SK-N-SH treated with all-trans-retinoic acid at 6 μM for 48 hours (cell line): ENCODE data around the gene MUC5B.
A peak's percentile ranks its signal among the peaks of the same experiment; 100 is the strongest.

Experiments
- ATAC-seq: fragments of 200-7000 bp; cut with Tn5 transposase; 3 replicates; pipeline ENCODE4 v1.9.1; 2020; ENCODE audit warnings: mild to moderate bottlenecking, moderate library complexity
- ARNTL ChIP-seq: fragments of 450-650 bp; formaldehyde crosslinking; IDR thresholded peaks from 2 replicates; pipeline ENCODE4 v1.5.0; 2020; ENCODE audit warnings: low read depth, mild to moderate bottlenecking, moderate library complexity, borderline replicate concordance
- BACH2 ChIP-seq: fragments of 250-450 bp; sonication (Bioruptor Pico); IDR thresholded peaks from 2 replicates; pipeline ENCODE4 v1.9.0; 2021; ENCODE audit warnings: mild to moderate bottlenecking, borderline replicate concordance
- CSDC2 ChIP-seq: fragments of 250-450 bp; sonication (Bioruptor Pico); IDR thresholded peaks from 2 replicates; pipeline ENCODE4 v1.5.0; 2020; ENCODE audit warnings: mild to moderate bottlenecking, moderate library complexity
- ESRRG ChIP-seq: fragments of 250-450 bp; sonication (Bioruptor Pico); IDR thresholded peaks from 2 replicates; pipeline ENCODE4 v1.6.1; 2021; ENCODE audit warnings: mild to moderate bottlenecking
- GLIS3 ChIP-seq: fragments of 250-450 bp; sonication (Bioruptor Pico); IDR thresholded peaks from 2 replicates; pipeline ENCODE4 v1.5.0; 2020; ENCODE audit warnings: mild to moderate bottlenecking, moderate library complexity
- ISL1 ChIP-seq: fragments of 250-450 bp; sonication (Bioruptor Pico); IDR thresholded peaks from 2 replicates; pipeline ENCODE4 v2.1.2; 2022; ENCODE audit warnings: mild to moderate bottlenecking, moderate library complexity
- OSR1 ChIP-seq: fragments of 250-450 bp; sonication (Bioruptor Pico); IDR thresholded peaks from 2 replicates; pipeline ENCODE4 v1.8.0; 2022; ENCODE audit warnings: moderate library complexity, mild to moderate bottlenecking, inconsistent platforms
- PPARA ChIP-seq: fragments of 250-450 bp; sonication (Bioruptor Pico); IDR thresholded peaks from 2 replicates; pipeline ENCODE4 v1.5.0; 2020; ENCODE audit warnings: mild to moderate bottlenecking, borderline replicate concordance
- RARB ChIP-seq: fragments of 250-450 bp; sonication (Bioruptor Pico); IDR thresholded peaks from 2 replicates; pipeline ENCODE4 v1.8.0; 2021; ENCODE audit warnings: mild to moderate bottlenecking, moderate library complexity
- SNAI2 ChIP-seq: fragments of 250-450 bp; sonication (Bioruptor Pico); IDR thresholded peaks from 2 replicates; pipeline ENCODE4 v1.5.0; 2020; ENCODE audit warnings: mild to moderate bottlenecking, moderate library complexity
- TCF4 ChIP-seq: fragments of 250-450 bp; sonication (Bioruptor Pico); IDR thresholded peaks from 2 replicates; pipeline ENCODE4 v1.8.0; 2021; ENCODE audit warnings: mild to moderate bottlenecking, moderate library complexity, borderline replicate concordance
- TOX ChIP-seq: fragments of 250-450 bp; sonication (Bioruptor Pico); IDR thresholded peaks from 2 replicates; pipeline ENCODE4 v1.8.0; 2021; ENCODE audit warnings: mild to moderate bottlenecking, moderate library complexity, borderline replicate concordance
- ZC3H10 ChIP-seq: fragments of 250-450 bp; sonication (Bioruptor Pico); IDR thresholded peaks from 2 replicates; pipeline ENCODE4 v1.5.1; 2021; ENCODE audit warnings: mild to moderate bottlenecking, moderate library complexity
- ZFP3 ChIP-seq: fragments of 250-450 bp; sonication (Bioruptor Pico); IDR thresholded peaks from 2 replicates; pipeline ENCODE4 v1.5.0; 2020; ENCODE audit warnings: mild to moderate bottlenecking, moderate library complexity
- ZNF565 ChIP-seq: fragments of 450-650 bp; formaldehyde crosslinking; conservative IDR thresholded peaks from 2 replicates; pipeline ENCODE4 v1.5.0; 2020; ENCODE audit warnings: low read depth, mild to moderate bottlenecking, moderate library complexity
- ZNF70 ChIP-seq: fragments of 450-650 bp; formaldehyde crosslinking; IDR thresholded peaks from 2 replicates; pipeline ENCODE4 v1.5.0; 2020; ENCODE audit warnings: mild to moderate bottlenecking, moderate library complexity
- ZNF8 ChIP-seq: fragments of 450-650 bp; formaldehyde crosslinking; IDR thresholded peaks from 2 replicates; pipeline ENCODE4 v1.5.0; 2020; ENCODE audit warnings: mild to moderate bottlenecking, moderate library complexity
- TF ChIP-seq, protein P1 (sequence below): fragments of 250-450 bp; sonication (Bioruptor Pico); IDR thresholded peaks from 2 replicates; pipeline ENCODE4 v1.8.0; 2021; ENCODE audit warnings: low read depth, mild to moderate bottlenecking, moderate library complexity, borderline replicate concordance
- TF ChIP-seq, protein P2 (sequence below): fragments of 250-450 bp; sonication (Bioruptor Pico); IDR thresholded peaks from 2 replicates; pipeline ENCODE4 v1.8.0; 2020; ENCODE audit warnings: mild to moderate bottlenecking, moderate library complexity, borderline replicate concordance
- TF ChIP-seq, protein P3 (sequence below): fragments of 250-450 bp; sonication (Bioruptor Pico); IDR thresholded peaks from 2 replicates; pipeline ENCODE4 v1.5.1; 2020; ENCODE audit warnings: low read depth, mild to moderate bottlenecking, moderate library complexity
- TF ChIP-seq, protein P4 (sequence below): fragments of 250-450 bp; sonication (Bioruptor Pico); IDR thresholded peaks from 2 replicates; pipeline ENCODE4 v1.5.1; 2021; ENCODE audit warnings: mild to moderate bottlenecking, moderate library complexity

Gene MUC5B

DNA sequence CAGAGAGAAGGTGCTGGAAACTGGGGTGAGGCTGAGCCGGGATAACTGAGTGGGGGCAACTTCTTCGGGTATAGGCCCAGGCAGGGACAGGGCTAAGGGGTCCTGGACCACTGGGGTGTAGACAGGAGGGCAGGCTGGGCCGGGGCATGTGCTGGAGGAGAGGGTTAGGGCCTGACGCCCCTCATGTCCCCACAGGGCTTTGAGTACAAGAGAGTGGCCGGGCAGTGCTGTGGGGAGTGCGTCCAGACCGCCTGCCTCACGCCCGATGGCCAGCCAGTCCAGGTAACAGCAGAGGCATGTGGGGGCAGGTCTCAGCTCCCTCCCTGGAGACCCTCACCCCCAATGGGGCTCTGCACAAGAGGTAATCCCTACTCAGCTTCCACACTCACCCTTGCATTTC lies 36.7 kb downstream of the MUC5B start:
- TF ChIP-seq, protein P1, sequence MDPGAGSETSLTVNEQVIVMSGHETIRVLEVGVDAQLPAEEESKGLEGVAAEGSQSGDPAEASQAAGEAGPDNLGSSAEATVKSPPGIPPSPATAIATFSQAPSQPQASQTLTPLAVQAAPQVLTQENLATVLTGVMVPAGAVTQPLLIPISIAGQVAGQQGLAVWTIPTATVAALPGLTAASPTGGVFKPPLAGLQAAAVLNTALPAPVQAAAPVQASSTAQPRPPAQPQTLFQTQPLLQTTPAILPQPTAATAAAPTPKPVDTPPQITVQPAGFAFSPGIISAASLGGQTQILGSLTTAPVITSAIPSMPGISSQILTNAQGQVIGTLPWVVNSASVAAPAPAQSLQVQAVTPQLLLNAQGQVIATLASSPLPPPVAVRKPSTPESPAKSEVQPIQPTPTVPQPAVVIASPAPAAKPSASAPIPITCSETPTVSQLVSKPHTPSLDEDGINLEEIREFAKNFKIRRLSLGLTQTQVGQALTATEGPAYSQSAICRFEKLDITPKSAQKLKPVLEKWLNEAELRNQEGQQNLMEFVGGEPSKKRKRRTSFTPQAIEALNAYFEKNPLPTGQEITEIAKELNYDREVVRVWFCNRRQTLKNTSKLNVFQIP (CRISPR knock-in tag), result no peak
- TF ChIP-seq ESRRG (CRISPR knock-in tag), result no peak
- no peak for TF ChIP-seq ZC3H10 (CRISPR knock-in tag)
- no peak for TF ChIP-seq ZFP3 (CRISPR knock-in tag)
- TF ChIP-seq, protein P2, sequence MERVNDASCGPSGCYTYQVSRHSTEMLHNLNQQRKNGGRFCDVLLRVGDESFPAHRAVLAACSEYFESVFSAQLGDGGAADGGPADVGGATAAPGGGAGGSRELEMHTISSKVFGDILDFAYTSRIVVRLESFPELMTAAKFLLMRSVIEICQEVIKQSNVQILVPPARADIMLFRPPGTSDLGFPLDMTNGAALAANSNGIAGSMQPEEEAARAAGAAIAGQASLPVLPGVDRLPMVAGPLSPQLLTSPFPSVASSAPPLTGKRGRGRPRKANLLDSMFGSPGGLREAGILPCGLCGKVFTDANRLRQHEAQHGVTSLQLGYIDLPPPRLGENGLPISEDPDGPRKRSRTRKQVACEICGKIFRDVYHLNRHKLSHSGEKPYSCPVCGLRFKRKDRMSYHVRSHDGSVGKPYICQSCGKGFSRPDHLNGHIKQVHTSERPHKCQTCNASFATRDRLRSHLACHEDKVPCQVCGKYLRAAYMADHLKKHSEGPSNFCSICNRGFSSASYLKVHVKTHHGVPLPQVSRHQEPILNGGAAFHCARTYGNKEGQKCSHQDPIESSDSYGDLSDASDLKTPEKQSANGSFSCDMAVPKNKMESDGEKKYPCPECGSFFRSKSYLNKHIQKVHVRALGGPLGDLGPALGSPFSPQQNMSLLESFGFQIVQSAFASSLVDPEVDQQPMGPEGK (CRISPR knock-in tag), result no peak
- TF ChIP-seq RARB (CRISPR knock-in tag), result no peak
- no peak for TF ChIP-seq TOX
- no peak for TF ChIP-seq ZNF8 (CRISPR knock-in tag)
- TF ChIP-seq, all 23 proteins: peak for 0
- ATAC-seq, result no peak

DNA sequence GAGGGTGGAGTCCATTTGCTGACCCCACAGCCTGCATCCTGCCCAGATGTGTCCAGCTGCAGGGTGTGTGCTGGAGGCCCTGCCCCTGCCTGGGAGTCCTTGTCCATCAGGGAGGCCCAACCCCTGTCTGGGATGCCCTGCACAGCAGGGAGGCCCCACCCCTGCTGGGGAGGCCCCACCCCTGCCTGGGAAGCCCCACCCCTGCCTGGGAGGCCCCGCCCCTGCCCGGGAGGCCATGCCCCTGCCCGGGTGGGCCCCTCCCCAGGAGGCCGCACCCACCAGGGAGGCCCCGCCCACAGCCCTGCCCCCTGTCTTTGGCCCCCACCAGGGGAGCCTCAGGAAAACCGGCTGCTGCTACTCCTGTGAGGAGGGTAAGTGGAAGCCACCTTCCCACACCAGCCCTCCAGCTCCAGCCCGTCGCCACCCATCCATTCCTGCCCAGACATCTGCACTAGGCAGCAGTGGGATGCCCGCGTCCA lies 37.2 kb downstream of the MUC5B start:
- ATAC-seq, result peak; percentile 33
- TF ChIP-seq, protein P1 (CRISPR knock-in tag), result no peak
- TF ChIP-seq, protein P3, sequence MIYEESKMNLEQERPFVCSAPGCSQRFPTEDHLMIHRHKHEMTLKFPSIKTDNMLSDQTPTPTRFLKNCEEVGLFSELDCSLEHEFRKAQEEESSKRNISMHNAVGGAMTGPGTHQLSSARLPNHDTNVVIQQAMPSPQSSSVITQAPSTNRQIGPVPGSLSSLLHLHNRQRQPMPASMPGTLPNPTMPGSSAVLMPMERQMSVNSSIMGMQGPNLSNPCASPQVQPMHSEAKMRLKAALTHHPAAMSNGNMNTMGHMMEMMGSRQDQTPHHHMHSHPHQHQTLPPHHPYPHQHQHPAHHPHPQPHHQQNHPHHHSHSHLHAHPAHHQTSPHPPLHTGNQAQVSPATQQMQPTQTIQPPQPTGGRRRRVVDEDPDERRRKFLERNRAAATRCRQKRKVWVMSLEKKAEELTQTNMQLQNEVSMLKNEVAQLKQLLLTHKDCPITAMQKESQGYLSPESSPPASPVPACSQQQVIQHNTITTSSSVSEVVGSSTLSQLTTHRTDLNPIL, result no peak
- TF ChIP-seq ZNF565 (CRISPR knock-in tag) (no peak), ISL1 (CRISPR knock-in tag) (no peak), TOX (no peak), OSR1 (no peak), CSDC2 (no peak), ARNTL (CRISPR knock-in tag) (no peak), GLIS3 (no peak), PPARA (CRISPR knock-in tag) (no peak), TCF4 (CRISPR knock-in tag) (no peak), SNAI2 (CRISPR knock-in tag) (no peak), BACH2 (CRISPR knock-in tag) (no peak), ZC3H10 (CRISPR knock-in tag) (no peak)
- TF ChIP-seq, protein P4, sequence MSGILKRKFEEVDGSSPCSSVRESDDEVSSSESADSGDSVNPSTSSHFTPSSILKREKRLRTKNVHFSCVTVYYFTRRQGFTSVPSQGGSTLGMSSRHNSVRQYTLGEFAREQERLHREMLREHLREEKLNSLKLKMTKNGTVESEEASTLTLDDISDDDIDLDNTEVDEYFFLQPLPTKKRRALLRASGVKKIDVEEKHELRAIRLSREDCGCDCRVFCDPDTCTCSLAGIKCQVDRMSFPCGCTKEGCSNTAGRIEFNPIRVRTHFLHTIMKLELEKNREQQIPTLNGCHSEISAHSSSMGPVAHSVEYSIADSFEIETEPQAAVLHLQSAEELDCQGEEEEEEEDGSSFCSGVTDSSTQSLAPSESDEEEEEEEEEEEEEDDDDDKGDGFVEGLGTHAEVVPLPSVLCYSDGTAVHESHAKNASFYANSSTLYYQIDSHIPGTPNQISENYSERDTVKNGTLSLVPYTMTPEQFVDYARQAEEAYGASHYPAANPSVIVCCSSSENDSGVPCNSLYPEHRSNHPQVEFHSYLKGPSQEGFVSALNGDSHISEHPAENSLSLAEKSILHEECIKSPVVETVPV, result no peak

DNA sequence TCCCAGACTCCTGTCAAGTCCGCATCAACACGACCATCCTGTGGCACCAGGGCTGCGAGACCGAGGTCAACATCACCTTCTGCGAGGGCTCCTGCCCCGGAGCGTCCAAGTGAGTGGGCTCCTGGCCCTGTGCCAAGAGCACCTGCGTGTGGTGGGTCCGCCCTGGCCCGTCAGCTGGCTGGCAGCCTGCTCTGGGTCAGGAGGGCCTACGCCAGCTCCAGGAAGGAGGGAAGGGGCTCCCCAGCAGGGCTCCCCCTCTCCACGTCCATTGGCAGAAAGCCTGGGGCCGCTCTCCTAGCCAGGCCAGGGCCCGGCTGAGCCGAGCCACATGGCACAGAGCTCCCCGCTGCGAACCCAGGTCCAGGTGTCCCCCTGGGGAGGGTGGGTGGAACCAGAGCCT lies 37.8 kb downstream of the MUC5B start:
- no peak for ATAC-seq
- TF ChIP-seq, protein P4, result no peak
- no peak for TF ChIP-seq CSDC2
- no peak for TF ChIP-seq ZNF70 (CRISPR knock-in tag)
- no peak for TF ChIP-seq TCF4 (CRISPR knock-in tag)
- no peak for TF ChIP-seq SNAI2 (CRISPR knock-in tag)
- TF ChIP-seq ZNF565 (CRISPR knock-in tag), result no peak
- TF ChIP-seq ARNTL (CRISPR knock-in tag), result no peak
- TF ChIP-seq, protein P2 (CRISPR knock-in tag), result no peak
- TF ChIP-seq, protein P1 (CRISPR knock-in tag), result no peak
- TF ChIP-seq ZFP3 (CRISPR knock-in tag), result no peak
- no peak for TF ChIP-seq TOX
- TF ChIP-seq RARB (CRISPR knock-in tag), result no peak
- no peak for TF ChIP-seq PPARA (CRISPR knock-in tag)
- TF ChIP-seq ESRRG (CRISPR knock-in tag), result no peak
- TF ChIP-seq, protein P3, result no peak
- no peak for TF ChIP-seq ZNF8 (CRISPR knock-in tag)
- TF ChIP-seq ZC3H10 (CRISPR knock-in tag), result no peak
